Stimulated activated CD8-positive, alpha-beta memory T cell treated with anti-CD3 and anti-CD28 coated beads, Interleukin-7, amount 100 ng/mL, for 24 hours (primary cell): Measurements from ENCODE around the gene FOXK1.
"Not testable (repeated sequence)": the region's sequence is repeated elsewhere in the genome, so short reads cannot be mapped to it uniquely, and the experiment has no call there.

Source experiments
- DNase-seq: peaks from one replicate; pipeline ENCODE4 v3.0.0-alpha.2; 2020; ENCODE audit warnings: low read depth

The FOXK1 gene

GRCh38 chr7:4667776-4668509, 14.2 kb upstream of the FOXK1 start:
- no peak for DNase-seq

GRCh38 chr7:4668510-4668847, 13.6 kb upstream of the FOXK1 start:
- DNase-seq, result no peak

- no peak for DNase-seq
Observed at GRCh38 chr7:4670791-4671190, 11.3 kb upstream of the FOXK1 start.

GRCh38 chr7:4675771-4676367, 6.2 kb upstream of the FOXK1 start:
- DNase-seq, result no peak

DNA sequence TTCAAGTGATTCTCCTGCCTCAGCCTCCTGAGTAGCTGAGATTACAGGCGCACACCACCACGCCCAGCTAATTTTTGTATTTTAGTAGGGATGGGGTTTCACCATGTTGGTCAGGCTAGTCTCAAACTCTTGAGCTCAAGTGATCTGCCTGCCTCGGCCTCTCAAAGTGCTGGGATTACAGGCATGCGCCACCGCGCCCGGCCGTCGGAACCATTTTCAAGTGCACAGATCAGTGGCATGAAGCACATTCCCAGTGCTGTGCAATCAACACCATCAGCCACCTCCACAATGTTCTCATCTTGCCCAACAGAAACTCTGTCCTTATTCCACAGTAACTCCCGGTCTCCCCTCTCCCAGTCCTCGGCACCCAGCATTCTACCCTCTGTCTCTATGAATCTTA, 4.6 kb upstream of the FOXK1 start:
- DNase-seq, result not testable (repeated sequence)

DNA sequence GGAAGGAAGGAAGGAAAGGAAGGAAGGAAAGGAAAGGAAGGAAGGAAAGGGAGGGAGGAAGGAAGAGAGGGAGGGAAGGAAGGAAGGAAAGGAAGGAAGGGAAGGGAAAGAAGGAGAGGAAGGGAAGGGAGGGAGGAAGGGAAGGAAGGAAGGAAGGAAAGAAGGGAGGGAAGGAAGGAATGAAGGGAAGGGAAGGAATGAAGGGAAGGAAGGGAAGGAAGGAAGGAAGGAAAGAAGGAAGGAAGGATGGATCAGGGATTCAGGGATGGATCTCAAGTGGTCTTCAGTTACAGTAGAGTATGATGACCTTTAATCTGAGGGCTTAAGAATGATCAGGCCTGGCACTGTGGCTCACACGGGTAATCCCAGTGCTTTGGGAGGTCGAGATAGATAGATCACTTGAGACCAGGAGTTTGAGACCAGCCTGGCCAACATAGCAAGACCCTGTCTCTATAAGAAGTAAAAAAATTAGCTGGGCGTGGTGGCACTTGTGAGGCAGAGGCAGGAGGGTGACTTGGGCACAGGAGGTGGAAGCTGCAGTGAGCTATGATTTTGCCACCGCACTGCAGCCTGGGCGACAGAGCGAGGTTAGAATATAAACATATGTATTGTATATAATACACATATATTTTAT, 760 bp upstream of the FOXK1 start:
- no peak for DNase-seq

DNA sequence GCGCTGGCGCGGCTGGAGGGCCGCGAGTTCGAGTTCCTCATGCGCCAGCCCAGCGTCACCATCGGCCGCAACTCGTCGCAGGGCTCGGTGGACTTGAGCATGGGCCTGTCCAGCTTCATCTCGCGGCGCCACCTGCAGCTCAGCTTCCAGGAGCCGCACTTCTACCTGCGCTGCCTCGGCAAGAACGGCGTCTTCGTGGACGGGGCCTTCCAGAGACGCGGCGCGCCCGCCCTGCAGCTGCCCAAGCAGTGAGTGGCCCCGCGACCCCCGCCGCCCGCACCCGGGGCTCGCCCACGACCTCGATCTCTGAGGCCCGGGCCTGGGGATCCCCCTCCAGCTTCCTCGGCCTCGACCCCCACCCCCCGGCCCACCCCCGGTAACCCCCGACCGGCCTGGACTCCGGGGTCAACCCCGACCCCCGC, 537 bp downstream of the FOXK1 start:
- no peak for DNase-seq

GRCh38 chr7:4683043-4683883, 1.2 kb downstream of the FOXK1 start:
- DNase-seq, result no peak

- no peak for DNase-seq
Observed at GRCh38 chr7:4683884-4684565, 1.9 kb downstream of the FOXK1 start.

GRCh38 chr7:4684846-4685245, 2.8 kb downstream of the FOXK1 start:
- no peak for DNase-seq

DNA sequence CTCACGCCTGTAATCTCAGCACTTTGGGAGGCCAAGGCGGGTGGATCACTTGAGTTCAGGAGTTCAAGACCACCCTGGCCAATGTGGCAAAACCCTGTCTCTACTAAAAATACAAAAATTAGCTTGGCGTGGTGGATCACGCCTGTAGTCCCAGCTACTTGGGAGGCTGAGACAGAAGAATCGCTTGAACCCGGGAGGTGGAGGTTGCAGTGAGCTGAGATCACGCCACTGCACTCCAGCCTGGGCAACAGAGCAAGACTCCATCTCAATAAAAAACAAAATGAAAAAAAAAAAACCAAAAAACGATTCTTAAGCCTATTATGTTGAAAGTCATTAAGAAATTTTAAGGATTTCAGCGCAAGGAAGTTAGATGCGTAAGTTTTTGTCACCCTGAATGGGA, 3.6 kb downstream of the FOXK1 start:
- DNase-seq, result not testable (repeated sequence)

GRCh38 chr7:4687956-4688355, 5.9 kb downstream of the FOXK1 start:
- no peak for DNase-seq

DNA sequence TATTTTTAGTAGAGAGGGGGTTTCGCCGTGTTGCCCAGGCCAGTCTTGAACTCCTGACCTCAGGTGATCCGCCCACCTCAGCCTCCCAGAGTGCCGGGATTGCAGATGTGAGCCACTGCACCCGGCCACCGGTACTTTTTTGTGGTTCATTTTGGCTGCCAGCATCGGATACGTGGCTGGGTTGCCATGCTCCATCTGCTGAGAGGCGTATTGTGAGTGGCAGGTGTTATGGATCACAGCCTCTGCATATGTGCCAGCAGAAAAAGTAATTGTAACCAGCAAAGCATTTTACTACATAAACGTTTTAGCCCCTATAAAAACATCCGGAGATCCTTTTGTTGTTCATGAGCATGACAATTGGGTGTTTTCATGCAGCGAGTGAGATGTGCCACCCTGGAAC, 7.1 kb downstream of the FOXK1 start:
- no peak for DNase-seq

GRCh38 chr7:4689668-4690067, 7.6 kb downstream of the FOXK1 start:
- DNase-seq, result no peak

GRCh38 chr7:4690953-4691856, 9.1 kb downstream of the FOXK1 start:
- no peak for DNase-seq

DNA sequence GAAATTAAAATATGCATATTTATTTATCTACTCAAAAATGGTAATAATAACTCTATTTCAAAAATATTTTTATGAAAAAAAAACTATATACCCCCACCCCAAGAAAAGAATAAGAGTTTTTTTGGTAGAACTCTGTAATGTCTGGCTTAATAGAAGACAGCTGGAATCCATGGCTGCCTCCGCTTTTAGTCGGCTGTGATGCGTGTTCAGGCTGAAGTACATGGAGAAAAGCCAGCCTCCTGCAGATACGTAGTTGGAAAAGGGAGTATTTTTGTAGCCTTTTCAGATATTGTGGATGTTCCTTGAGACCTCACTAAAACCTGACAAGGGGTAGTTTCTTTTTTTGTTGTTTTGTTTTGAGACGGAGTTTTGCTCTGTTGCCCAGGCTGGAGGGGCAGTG, 10.0 kb downstream of the FOXK1 start:
- DNase-seq, result no peak

GRCh38 chr7:4692622-4693021, 10.5 kb downstream of the FOXK1 start:
- not testable (repeated sequence) for DNase-seq

DNA sequence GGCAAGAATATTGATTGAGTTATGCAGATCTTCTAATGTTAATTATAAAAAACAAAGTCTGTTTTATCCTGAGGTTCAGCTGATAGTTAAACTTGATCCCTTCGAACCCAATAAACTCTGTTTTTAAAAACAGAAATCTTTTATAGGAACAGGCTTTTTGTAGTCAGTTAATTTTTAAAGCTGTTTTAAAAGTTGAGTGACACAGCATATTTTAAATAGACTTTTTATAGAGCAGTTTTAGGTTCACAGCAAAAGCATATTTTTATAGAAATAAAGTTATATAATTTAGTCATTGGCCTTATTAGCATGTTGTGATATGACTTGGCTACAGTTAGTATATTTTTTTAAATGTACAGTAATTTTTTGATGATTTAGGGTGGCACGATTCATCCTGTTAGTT, 11.1 kb downstream of the FOXK1 start:
- no peak for DNase-seq

DNA sequence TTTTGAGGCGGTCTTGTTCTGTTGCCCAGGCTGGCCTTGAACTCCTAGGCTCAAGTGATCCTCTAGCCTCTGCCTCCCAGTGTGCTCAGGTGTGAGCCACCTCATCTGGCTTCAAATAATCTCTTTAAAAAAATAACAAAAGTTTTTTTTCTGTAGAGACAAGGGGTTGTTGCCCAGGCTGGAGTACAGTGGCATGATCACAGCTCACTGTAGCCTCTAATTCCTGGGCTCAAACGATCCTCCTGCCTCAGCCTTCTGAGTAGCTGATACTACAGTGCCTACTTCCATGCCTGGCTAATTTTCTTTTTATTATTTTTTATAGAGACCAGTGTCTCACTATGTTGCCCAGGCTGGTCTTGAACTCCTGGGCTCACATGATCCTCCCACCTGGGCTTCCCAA, 11.7 kb downstream of the FOXK1 start:
- DNase-seq, result no peak

DNA sequence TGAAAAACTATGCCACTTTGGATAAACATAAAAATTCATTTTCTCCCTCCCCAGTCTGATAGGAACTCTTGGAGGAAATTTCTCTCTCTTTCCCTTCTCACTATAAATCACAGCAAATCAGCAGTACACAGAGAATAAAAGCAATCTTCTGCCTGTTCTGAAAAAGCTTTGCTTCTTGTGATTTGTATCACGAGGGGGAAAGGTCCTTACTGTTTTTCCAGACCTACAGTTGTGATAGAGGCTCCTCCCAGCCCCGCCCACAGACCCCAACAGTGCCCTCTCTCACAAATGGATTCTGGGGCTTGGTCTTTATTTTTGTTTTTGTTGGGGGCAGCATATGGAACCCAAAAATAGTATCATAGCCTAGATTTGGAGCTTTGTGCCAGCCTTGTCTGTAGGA, 12.2 kb downstream of the FOXK1 start:
- DNase-seq, result no peak

DNA sequence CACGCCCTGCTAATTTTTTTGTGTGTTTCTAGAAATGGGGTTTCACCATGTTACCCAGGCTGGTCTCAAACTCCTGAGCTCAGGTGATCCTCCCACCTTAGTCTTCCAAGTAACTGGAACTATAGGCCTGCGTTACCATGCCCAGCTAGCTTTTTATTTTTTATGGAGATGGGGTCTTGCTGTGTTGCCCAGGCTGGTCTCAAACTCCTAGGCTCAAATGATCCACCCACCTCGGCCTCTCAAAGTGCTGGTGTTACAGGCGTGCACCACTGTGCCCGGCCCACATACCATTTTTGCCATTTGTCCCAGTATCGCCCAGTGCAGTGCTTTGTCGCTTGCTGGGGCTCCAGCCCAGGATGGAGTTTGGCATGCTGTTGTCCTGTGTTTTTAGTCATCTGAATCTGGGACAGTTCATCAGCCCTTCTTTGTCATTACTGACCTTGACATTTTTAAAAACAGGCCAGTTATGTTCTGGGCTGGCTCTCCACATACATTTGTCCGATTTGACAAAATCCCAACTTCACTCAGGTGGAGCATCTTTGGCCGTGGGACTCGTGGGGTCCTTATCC, 16.7 kb downstream of the FOXK1 start:
- no peak for DNase-seq
